GM12874 (cell line): ENCODE results near the gene DKK3.

Experiments used
- TF ChIP-seq, protein P1 (sequence below): IDR thresholded peaks from 2 replicates; pipeline ENCODE4 v1.5.1; 2011; ENCODE audit warnings: low read depth, mild to moderate bottlenecking, control low read depth, low read length, moderate library complexity; ENCODE audit not compliant: insufficient read depth

DKK3 gene

DNA sequence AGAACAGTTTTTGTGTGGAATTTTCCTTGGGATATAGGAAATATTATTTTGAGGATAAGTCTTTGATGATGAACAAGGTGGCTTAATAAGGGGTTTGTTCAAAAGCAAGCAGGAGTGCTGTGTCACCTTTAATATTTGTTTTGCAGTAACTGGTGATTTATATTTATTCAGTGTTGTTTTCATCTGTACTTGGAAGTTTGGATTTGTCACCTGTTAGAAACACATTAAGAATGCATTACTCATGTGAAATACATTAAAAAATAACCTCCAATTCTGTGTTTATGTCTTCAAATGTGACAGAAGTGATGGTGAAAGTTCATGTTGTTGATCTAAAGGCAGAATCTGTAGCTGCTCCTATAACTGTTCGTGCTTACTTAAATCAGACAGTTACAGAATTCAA is 70.5 kb downstream of the DKK3 start:
- TF ChIP-seq, protein P1, sequence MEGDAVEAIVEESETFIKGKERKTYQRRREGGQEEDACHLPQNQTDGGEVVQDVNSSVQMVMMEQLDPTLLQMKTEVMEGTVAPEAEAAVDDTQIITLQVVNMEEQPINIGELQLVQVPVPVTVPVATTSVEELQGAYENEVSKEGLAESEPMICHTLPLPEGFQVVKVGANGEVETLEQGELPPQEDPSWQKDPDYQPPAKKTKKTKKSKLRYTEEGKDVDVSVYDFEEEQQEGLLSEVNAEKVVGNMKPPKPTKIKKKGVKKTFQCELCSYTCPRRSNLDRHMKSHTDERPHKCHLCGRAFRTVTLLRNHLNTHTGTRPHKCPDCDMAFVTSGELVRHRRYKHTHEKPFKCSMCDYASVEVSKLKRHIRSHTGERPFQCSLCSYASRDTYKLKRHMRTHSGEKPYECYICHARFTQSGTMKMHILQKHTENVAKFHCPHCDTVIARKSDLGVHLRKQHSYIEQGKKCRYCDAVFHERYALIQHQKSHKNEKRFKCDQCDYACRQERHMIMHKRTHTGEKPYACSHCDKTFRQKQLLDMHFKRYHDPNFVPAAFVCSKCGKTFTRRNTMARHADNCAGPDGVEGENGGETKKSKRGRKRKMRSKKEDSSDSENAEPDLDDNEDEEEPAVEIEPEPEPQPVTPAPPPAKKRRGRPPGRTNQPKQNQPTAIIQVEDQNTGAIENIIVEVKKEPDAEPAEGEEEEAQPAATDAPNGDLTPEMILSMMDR: no peak

- TF ChIP-seq, protein P1: no peak
Measured at GRCh38 chr11:11937433-11937832, 71.0 kb downstream of the DKK3 start.

GRCh38 chr11:11935536-11935935 is 72.9 kb downstream of the DKK3 start:
- TF ChIP-seq, protein P1: no peak

DNA sequence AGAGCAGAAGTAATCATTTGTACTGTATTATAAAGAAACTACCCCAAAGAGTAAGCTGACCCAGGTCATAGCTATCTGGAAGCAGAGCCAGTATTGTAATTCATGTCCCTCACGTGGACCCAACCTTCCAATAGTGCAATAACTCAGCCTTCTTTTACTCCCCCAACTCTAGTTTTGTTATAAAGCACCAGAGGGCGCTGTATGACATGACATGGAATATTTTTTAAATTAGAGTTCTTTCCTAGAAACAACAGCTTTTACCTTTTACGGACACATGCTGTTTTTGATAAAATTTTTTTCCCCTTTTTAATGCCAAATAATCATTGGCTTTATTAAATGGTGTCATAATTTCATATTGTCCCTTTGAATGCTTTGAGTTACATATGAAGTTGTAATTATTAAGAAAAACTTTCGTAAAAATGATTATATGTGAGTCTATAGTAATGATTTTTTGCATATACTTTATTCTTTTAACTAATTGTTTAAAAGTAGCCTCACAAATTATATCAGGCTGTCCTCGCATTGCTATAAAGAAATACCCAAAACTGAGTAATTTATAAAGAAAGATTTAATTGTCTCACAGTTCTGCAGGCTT is 76.9 kb downstream of the DKK3 start:
- TF ChIP-seq, protein P1: peak; percentile 28; the same call in 1 of the 2 replicates

DNA sequence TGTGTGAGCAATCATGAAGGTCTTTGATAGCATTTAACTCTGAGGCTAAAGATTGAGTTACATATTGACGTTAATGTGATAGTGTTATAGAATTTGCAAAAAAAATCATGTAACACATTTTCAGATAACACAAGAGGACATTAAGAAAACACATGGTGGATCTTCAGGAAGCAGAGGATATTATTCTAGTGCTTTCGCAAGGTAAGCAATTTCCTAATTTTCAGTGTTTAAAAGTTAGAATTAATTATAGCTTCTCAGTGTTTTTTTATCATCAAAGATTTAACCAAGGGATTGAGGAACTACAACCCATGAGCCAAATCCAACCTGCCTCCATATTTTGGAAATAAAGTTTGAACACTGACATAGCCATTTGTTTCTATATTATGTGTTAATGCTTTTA is 78.5 kb downstream of the DKK3 start:
- TF ChIP-seq, protein P1: no peak

DNA sequence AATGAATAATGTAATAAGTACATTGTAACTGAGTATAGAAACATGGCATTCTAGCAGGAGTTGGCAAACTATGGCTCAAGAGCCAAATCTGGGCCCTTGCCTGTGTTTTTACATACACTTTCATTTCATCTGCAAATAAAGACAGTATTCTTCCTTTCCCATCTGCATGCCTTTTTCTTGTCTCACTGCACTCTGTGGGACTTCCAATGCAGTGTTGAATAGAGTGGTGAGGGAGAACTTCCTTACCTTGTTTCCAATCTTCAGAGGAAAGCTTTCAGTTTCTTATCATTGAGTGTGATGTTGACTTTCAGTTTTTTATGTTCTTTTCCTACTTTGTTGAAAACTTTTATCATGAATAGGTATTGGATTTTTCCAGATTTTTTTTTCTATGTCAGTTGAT is 84.6 kb downstream of the DKK3 start:
- TF ChIP-seq, protein P1: no peak

- TF ChIP-seq, protein P1: no peak
Measured at GRCh38 chr11:11916981-11917399, 91.4 kb downstream of the DKK3 start.
